SK-N-DZ (cell line): Measurements from ENCODE around the gene RFC1.
"Not testable (repeated sequence)": the region's sequence is repeated elsewhere in the genome, so short reads cannot be mapped to it uniquely, and the experiment has no call there.

Experiments used
- DNase-seq: peaks from one replicate; pipeline ENCODE4 v3.0.0-alpha.2; 2015; ENCODE audit warnings: low spot score

RFC1 gene

GRCh38 chr4:39308611-39309010 lies 57.6 kb downstream of the RFC1 start:
- no peak for DNase-seq

- no peak for DNase-seq
Measured at GRCh38 chr4:39305912-39306677, 60.1 kb downstream of the RFC1 start.

GRCh38 chr4:39304651-39305050 lies 61.5 kb downstream of the RFC1 start:
- DNase-seq, result no peak

GRCh38 chr4:39303871-39304270 lies 62.3 kb downstream of the RFC1 start:
- DNase-seq, result no peak

- no peak for DNase-seq
Measured at GRCh38 chr4:39302901-39303300, 63.3 kb downstream of the RFC1 start.

GRCh38 chr4:39295784-39296183 lies 70.4 kb downstream of the RFC1 start:
- DNase-seq, result no peak

- DNase-seq, result not testable (repeated sequence)
Measured at GRCh38 chr4:39292433-39292832, 73.7 kb downstream of the RFC1 start.

GRCh38 chr4:39291686-39292085 lies 74.5 kb downstream of the RFC1 start:
- DNase-seq, result no peak

- no peak for DNase-seq
Measured at GRCh38 chr4:39287223-39287622, 78.9 kb downstream of the RFC1 start.

- no peak for DNase-seq
Measured at GRCh38 chr4:39286263-39286662, 79.9 kb downstream of the RFC1 start.

GRCh38 chr4:39285853-39286252 lies 80.3 kb downstream of the RFC1 start:
- DNase-seq, result no peak

- DNase-seq, result no peak
Measured at GRCh38 chr4:39285111-39285795, 80.9 kb downstream of the RFC1 start.

GRCh38 chr4:39280770-39281169 lies 85.4 kb downstream of the RFC1 start:
- DNase-seq, result no peak

GRCh38 chr4:39279416-39279815 lies 86.7 kb downstream of the RFC1 start:
- DNase-seq, result no peak

- DNase-seq, result no peak
Measured at GRCh38 chr4:39278476-39278875, 87.7 kb downstream of the RFC1 start.

GRCh38 chr4:39277661-39278060 lies 88.5 kb downstream of the RFC1 start:
- DNase-seq, result not testable (repeated sequence)

- no peak for DNase-seq
Measured at GRCh38 chr4:39274503-39274902, 91.7 kb downstream of the RFC1 start.

GRCh38 chr4:39263895-39264294 lies 102.3 kb downstream of the RFC1 start:
- no peak for DNase-seq

GRCh38 chr4:39259571-39260330 lies 106.4 kb downstream of the RFC1 start:
- no peak for DNase-seq

- no peak for DNase-seq
Measured at GRCh38 chr4:39256436-39256835, 109.7 kb downstream of the RFC1 start.

GRCh38 chr4:39255871-39256270 lies 110.3 kb downstream of the RFC1 start:
- DNase-seq, result no peak

- DNase-seq, result no peak
Measured at GRCh38 chr4:39255266-39255665, 110.9 kb downstream of the RFC1 start.
